Spleen (tissue), 11 donors: ENCODE data around the gene HLA-C. TPM values are rescaled to one million over a fixed set of nuclear protein-coding genes. Genes with fewer than 3 reads are reported as not detected.
A peak's percentile ranks its signal among the peaks of the same experiment; 100 is the strongest.

Experiments used
- DNase-seq: peaks from one replicate; pipeline ENCODE4 v3.0.0-alpha.2; 2020
- H3K27ac ChIP-seq, 8 donors: fragments of 200-600 bp; sonication (generic) in 7 of 8; 1 replicate in 4 of 8; 2 replicates in 4 of 8; pipeline versions ENCODE4 v1.5.0 to v1.8.0; 2016 to 2021; ENCODE audit warnings: inconsistent platforms in 4 of 8, mild to moderate bottlenecking in 4 of 8, moderate library complexity in 1 of 8
- H3K27me3 ChIP-seq, 7 donors: fragments of 200-600 bp; sonication (generic) in 6 of 7; replicated peaks in 1 of 7; 1 replicate in 4 of 7; 2 replicates in 3 of 7; pipeline versions ENCODE4 v1.5.0 to v1.8.0; 2016 to 2021; ENCODE audit warnings: inconsistent platforms in 3 of 7, mild to moderate bottlenecking in 1 of 7
- H3K36me3 ChIP-seq, 6 donors: fragments of 200-600 bp; sonication (generic) in 5 of 6; 1 replicate in 4 of 6; 2 replicates in 2 of 6; pipeline versions ENCODE4 v1.5.0 to v1.8.0; 2016 to 2021; ENCODE audit warnings: inconsistent platforms in 2 of 6
- H3K4me1 ChIP-seq, 6 donors: fragments of 200-600 bp; sonication (generic) in 5 of 6; 1 replicate in 3 of 6; 2 replicates in 3 of 6; pipeline versions ENCODE4 v1.5.0 to v1.8.0; 2016 to 2021; ENCODE audit warnings: inconsistent platforms in 3 of 6
- H3K4me3 ChIP-seq, 8 donors: fragments of 200-600 bp; sonication (generic) in 7 of 8; 1 replicate in 4 of 8; 2 replicates in 4 of 8; pipeline versions ENCODE4 v1.5.0 to v1.8.0; 2016 to 2021; ENCODE audit warnings: inconsistent platforms in 4 of 8, mild to moderate bottlenecking in 4 of 8, moderate library complexity in 2 of 8
- H3K9me3 ChIP-seq, 8 donors: fragments of 200-600 bp; sonication (generic) in 7 of 8; 1 replicate in 4 of 8; 2 replicates in 4 of 8; pipeline versions ENCODE4 v1.5.0 to v1.8.0; 2016 to 2021; ENCODE audit warnings: inconsistent platforms in 4 of 8
- POLR2A ChIP-seq, 3 donors: fragments of 450-650 bp; IDR thresholded peaks; one replicate each; pipeline ENCODE4 v1.5.1; 2017; ENCODE audit warnings: antibody characterized with exemption in 3 of 3, mild to moderate bottlenecking in 1 of 3
- POLR2AphosphoS5 ChIP-seq, 3 donors: sonication (generic); formaldehyde crosslinking; IDR thresholded peaks; one replicate each; pipeline ENCODE4 v1.5.1; 2017; ENCODE audit warnings: antibody characterized with exemption in 3 of 3
- WGBS, 5 donors: extraction: QIAGEN DNeasy Blood & Tissue Kit in 3 of 5; methylation state at CpG; one replicate each; pipeline versions ENCODE4 v1.1.5 to v1.1.7; 2013 to 2018; 5-methylcytosine and 5-hydroxymethylcytosine counted together
- intact Hi-C: fragments of 100-400 bp; cut with DNase I; formaldehyde crosslinking; loops from one replicate; pipeline ENCODE4 v1.15.0; 2023; ENCODE audit warnings: low total_unique reads
- polyA plus RNA-seq, 3 donors: library from polyadenylated mRNA; stranded (reverse); fragments of 200-250 nt; gene quantifications; one replicate each; pipeline ENCODE4 v1.2.1, GENCODE V29; 2013
- total RNA-seq, 7 donors: library from RNA; depleted of rRNA in 3 of 7; stranded (reverse); fragments of >200 nt in 3 of 7; fragmentation: NEBNext Ultra II Directional in 4 of 7; extraction: Animal tissue kit (Norgen Biotek cat#: 25700) in 4 of 7; gene quantifications; one replicate each; pipeline versions ENCODE4 v1.1.0 to v1.2.1, GENCODE V29; 2016 to 2021
- TF ChIP-seq, protein P1 (sequence below), 11 experiments: fragments of 200-600 bp in 7 of 11; fragments of 450-650 bp in 4 of 11; sonication (generic) in 4 of 11; IDR thresholded peaks in 8 of 11; conservative IDR thresholded peaks in 3 of 11; 1 replicate in 7 of 11; 2 replicates in 4 of 11; pipeline versions ENCODE4 v1.4.0 to v1.8.0; 2016 to 2021; ENCODE audit warnings: antibody characterized with exemption in 11 of 11, inconsistent platforms in 4 of 11, mild to moderate bottlenecking in 1 of 11
- donor health status: healthy with polysubstance abuse.
- donor health status: DM: no; HTN: no; CAD: no; lungs with moderate emphysema.
- donor health status: DM: no; HTN: no; CAD: no.
- donor health status: Bipolar disorder and iron deficiency.
- donor health status: healthy.
- donor health status: DM: no; HTN: no; CAD: no.
- donor health status: DM: yes; HTN: yes; CAD: no.

The HLA-C gene
- total and polyA plus RNA-seq, 10 donors = 368 to 2,036 (median 1,278) TPM

DNA sequence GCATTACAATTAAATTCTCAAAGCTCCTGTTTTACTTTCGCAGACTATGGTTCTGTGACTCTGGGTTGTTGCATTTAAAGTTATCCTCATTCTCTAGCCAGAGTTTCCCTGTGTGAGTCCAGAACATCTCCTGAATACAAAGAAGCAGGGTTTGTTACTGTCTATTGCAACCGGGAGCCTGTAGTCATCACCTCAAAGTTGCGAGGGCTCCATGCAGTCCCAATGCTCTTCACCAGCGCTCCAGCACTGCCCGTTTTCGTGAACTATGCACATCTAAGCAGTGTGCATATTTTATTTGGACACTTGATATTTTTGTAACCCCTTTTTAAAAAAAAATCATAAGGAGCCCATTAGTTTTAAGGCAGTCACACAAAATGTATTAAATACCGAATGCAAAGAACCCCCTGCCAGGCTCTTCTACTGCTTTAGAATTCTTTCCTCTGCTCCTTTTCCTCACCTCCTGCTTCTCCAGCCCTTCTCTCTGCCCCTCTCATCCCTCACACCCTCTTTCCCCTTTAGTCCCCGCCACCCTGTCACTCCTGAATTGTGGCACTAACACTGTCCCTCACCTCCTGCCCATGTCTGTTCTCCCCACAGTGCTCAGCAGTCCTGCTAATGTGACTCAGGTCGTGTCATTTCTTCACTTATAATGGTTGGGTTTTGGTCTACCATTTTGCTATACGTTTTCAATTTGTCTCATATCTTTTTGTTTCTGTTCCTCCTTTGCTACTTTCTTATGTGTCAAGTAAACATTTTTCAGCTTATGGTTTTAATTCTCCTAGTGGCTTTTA, 1.1 kb upstream of the HLA-C start:
- H3K36me3 ChIP-seq = peaks cover 0 to 31% (median 29%) of the 10 kb centered on the region in 6 donors
- H3K27ac ChIP-seq = peak overlapping the region; percentile 93 to 100 (median 98)
- TF ChIP-seq, protein P1, sequence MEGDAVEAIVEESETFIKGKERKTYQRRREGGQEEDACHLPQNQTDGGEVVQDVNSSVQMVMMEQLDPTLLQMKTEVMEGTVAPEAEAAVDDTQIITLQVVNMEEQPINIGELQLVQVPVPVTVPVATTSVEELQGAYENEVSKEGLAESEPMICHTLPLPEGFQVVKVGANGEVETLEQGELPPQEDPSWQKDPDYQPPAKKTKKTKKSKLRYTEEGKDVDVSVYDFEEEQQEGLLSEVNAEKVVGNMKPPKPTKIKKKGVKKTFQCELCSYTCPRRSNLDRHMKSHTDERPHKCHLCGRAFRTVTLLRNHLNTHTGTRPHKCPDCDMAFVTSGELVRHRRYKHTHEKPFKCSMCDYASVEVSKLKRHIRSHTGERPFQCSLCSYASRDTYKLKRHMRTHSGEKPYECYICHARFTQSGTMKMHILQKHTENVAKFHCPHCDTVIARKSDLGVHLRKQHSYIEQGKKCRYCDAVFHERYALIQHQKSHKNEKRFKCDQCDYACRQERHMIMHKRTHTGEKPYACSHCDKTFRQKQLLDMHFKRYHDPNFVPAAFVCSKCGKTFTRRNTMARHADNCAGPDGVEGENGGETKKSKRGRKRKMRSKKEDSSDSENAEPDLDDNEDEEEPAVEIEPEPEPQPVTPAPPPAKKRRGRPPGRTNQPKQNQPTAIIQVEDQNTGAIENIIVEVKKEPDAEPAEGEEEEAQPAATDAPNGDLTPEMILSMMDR (IDR thresholded peaks at IDR 0.05 in 8 of 11, conservative IDR thresholded peaks at IDR 0.05 in 3 of 11) = no peak
- TF ChIP-seq POLR2A (IDR thresholded peaks at IDR 0.05) (no peak), POLR2AphosphoS5 (IDR thresholded peaks at IDR 0.05) (no peak)
- intact Hi-C loops = loop anchor here (5.0 kb wide), 1 partner anchor 79 kb away; no protein-coding TSS in a partner anchor
- DNase-seq = no peak
- H3K4me1 ChIP-seq = peaks cover 5 to 41% (median 35%) of the 10 kb centered on the region in 6 donors
- 17 to 35% (median 27%) methylated on average over 10 of the region's 10 CpGs for WGBS, 5 donors
- H3K9me3 ChIP-seq = no peaks in the 10 kb centered on the region
- peak overlapping the region; percentile 53 to 93 (median 70) for H3K4me3 ChIP-seq
- H3K27me3 ChIP-seq = no peaks in the 10 kb centered on the region

DNA sequence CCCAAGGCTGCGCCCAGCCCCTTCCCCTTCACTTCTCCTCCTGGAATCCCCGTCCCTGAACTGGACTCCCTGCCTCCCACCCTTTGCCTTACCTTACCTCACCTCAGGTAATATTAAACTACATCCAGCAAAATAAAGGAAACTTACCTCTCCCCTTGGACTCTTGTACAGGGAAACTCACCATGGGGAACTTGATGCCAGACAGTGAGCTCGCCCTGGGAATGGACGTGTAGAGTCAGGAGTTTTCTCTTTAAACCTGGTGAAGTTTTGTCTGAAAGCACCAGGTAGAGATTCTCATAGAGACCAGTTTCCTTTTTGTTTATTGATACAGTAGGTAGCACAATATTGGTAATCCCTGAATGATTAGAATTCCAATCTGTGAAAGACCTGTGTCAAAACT, 544 bp upstream of the HLA-C start:
- no peaks in the 10 kb centered on the region for H3K27me3 ChIP-seq
- TF ChIP-seq POLR2AphosphoS5 (IDR thresholded peaks at IDR 0.05) = no peak
- TF ChIP-seq POLR2A (IDR thresholded peaks at IDR 0.05) = no peak
- TF ChIP-seq, protein P1 (IDR thresholded peaks at IDR 0.05 in 8 of 11, conservative IDR thresholded peaks at IDR 0.05 in 3 of 11) = no peak
- peak overlapping the region; percentile 53 to 93 (median 70) for H3K4me3 ChIP-seq
- intact Hi-C loops = loop anchor here (5.0 kb wide), 1 partner anchor 80 kb away; no protein-coding TSS in a partner anchor
- H3K9me3 ChIP-seq = no peaks in the 10 kb centered on the region
- WGBS, 5 donors = 3 to 15% (median 7%) methylated on average over 4 of the region's 4 CpGs
- peaks cover 0 to 36% (median 31%) of the 10 kb centered on the region in 6 donors for H3K36me3 ChIP-seq
- no peak for DNase-seq
- H3K4me1 ChIP-seq = peaks cover 9 to 45% (median 38%) of the 10 kb centered on the region in 6 donors
- H3K27ac ChIP-seq = peak overlapping the region; percentile 93 to 100 (median 98)

DNA sequence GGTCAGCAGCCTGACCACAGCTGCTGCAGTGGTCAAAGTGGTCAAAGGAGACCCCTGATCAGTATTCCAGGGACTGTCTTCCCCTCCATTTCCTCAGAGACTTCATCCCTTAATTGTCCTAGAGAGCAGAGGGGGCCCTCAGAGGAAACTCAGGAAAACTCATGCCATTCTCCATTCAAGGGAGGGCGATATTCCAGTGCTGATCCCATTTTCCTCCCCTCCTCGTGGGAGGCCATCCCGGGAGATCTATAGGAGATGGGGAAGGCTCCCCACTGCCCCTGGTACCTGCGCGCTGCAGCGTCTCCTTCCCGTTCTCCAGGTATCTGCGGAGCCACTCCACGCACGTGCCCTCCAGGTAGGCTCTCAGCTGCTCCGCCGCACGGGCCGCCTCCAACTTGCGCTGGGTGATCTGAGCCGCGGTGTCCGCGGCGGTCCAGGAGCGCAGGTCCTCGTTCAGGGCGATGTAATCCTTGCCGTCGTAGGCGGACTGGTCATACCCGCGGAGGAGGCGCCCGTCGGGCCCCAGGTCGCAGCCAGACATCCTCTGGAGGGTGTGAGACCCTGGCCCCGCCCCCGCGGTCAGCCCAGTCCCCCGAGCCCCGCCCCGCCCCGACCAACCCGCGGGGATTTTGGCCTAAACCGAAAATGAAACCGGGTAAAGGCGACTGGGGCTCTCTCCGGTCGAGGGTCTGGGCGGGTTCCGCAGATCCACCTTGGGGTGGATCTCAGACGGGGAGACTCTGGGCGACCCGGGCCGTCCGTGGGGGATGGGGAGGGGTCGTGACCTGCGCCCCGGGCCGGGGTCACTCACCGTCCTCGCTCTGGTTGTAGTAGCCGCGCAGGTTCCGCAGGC, 878 bp downstream of the HLA-C start:
- H3K4me1 ChIP-seq = peaks cover 9 to 49% (median 38%) of the 10 kb centered on the region in 6 donors

DNA sequence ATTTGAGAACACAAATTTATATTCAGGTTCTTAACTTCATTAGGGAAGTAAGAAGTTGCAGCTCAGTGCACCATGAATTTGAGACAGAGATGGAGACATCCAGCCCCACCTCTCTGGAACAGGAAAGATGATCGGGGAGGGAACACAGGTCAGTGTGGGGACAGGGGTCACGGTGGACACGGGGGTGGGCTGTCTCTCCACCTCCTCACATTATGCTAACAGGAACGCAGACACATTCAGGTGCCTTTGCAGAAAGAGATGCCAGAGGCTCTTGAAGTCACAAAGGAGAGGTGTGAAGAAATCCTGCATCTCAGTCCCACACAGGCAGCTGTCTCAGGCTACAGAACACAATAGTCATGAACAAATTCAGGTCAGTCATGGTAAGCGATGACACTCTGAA, 3.1 kb downstream of the HLA-C start:
- H3K9me3 ChIP-seq = peaks cover 0 to 12% (median 3%) of the 10 kb centered on the region in 8 donors
- H3K27me3 ChIP-seq = no peaks in the 10 kb centered on the region
- H3K27ac ChIP-seq = peak overlapping the region in 1 of 8 donors; percentile 7
- DNase-seq = no peak
- intact Hi-C loops = loop anchor here (10.0 kb wide), 1 partner anchor 64 kb away; no protein-coding TSS in a partner anchor
- peak overlapping the region in 3 of 8 donors; percentile 69 to 93 (median 89) for H3K4me3 ChIP-seq
- WGBS, 5 donors = 53 to 72% (median 61%) methylated on average over 5 of the region's 5 CpGs
- H3K4me1 ChIP-seq = peaks cover 9 to 49% (median 37%) of the 10 kb centered on the region in 6 donors
- H3K36me3 ChIP-seq = peaks cover 0 to 36% (median 31%) of the 10 kb centered on the region in 6 donors
- TF ChIP-seq POLR2A (IDR thresholded peaks at IDR 0.05) (no peak), POLR2AphosphoS5 (IDR thresholded peaks at IDR 0.05) (no peak)
- TF ChIP-seq, protein P1 (IDR thresholded peaks at IDR 0.05 in 8 of 11, conservative IDR thresholded peaks at IDR 0.05 in 3 of 11) = no peak

More for the DNA sequence above, 878 bp downstream of the HLA-C start:
- H3K27ac ChIP-seq = peak overlapping the region; percentile 93 to 100 (median 98)
- DNase-seq = peak; percentile 95
- no peaks in the 10 kb centered on the region for H3K9me3 ChIP-seq
- H3K36me3 ChIP-seq = peaks cover 0 to 36% (median 31%) of the 10 kb centered on the region in 6 donors
- intact Hi-C loops = loop anchor here (5.0 kb wide), 1 partner anchor 81 kb away; no protein-coding TSS in a partner anchor
- WGBS, 5 donors = 4 to 22% (median 6%) methylated on average over 26 to 62 of the region's 62 CpGs
- no peaks in the 10 kb centered on the region for H3K27me3 ChIP-seq
- H3K4me3 ChIP-seq = peak overlapping the region; percentile 53 to 93 (median 70)
- TF ChIP-seq POLR2AphosphoS5 (IDR thresholded peaks at IDR 0.05) = peak in 1 of 3 donors; percentile 2
- TF ChIP-seq POLR2A (IDR thresholded peaks at IDR 0.05) = no peak
